HepG2 (cell line): ENCODE results near the gene APRT.

ENCODE experiments used
- E2F2 ChIP-seq: sonication (generic); formaldehyde crosslinking; IDR thresholded peaks from 2 replicates; pipeline ENCODE4 v1.4.0; 2020; ENCODE audit warnings: missing genetic modification reagents, borderline replicate concordance
- EEA1 ChIP-seq: sonication (generic); formaldehyde crosslinking; IDR thresholded peaks from 2 replicates; pipeline ENCODE4 v1.5.1; 2020; ENCODE audit warnings: mild to moderate bottlenecking, missing genetic modification reagents, borderline replicate concordance
- GTF3A ChIP-seq: sonication (generic); formaldehyde crosslinking; conservative IDR thresholded peaks from 2 replicates; pipeline ENCODE4 v1.4.0; 2020; ENCODE audit warnings: mild to moderate bottlenecking, missing genetic modification reagents
- IRF2 ChIP-seq: IDR thresholded peaks from 2 replicates; pipeline ENCODE4 v1.6.1; 2018; ENCODE audit warnings: missing genetic modification reagents, missing compliant biosample characterization
- NCOA5 ChIP-seq: sonication (generic); formaldehyde crosslinking; IDR thresholded peaks from 2 replicates; pipeline ENCODE4 v1.4.0; 2020; ENCODE audit warnings: missing genetic modification reagents
- POLR2AphosphoS5 ChIP-seq: IDR thresholded peaks from 2 replicates; pipeline ENCODE4 v1.6.1; 2012; ENCODE audit warnings: low read depth, low read length
- ZBTB3 ChIP-seq: sonication (generic); formaldehyde crosslinking; IDR thresholded peaks from 2 replicates; pipeline ENCODE4 v1.4.0; 2020; ENCODE audit warnings: low read depth, mild to moderate bottlenecking, moderate library complexity, missing genetic modification reagents, borderline replicate concordance
- ZNF839 ChIP-seq: sonication (generic); formaldehyde crosslinking; IDR thresholded peaks from 2 replicates; pipeline ENCODE4 v1.4.0; 2020; ENCODE audit warnings: missing genetic modification reagents, mild to moderate bottlenecking, borderline replicate concordance
- TF ChIP-seq, protein P1 (sequence below): sonication (generic); formaldehyde crosslinking; IDR thresholded peaks from 2 replicates; pipeline ENCODE4 v1.4.0; 2020; ENCODE audit warnings: missing genetic modification reagents

DNA sequence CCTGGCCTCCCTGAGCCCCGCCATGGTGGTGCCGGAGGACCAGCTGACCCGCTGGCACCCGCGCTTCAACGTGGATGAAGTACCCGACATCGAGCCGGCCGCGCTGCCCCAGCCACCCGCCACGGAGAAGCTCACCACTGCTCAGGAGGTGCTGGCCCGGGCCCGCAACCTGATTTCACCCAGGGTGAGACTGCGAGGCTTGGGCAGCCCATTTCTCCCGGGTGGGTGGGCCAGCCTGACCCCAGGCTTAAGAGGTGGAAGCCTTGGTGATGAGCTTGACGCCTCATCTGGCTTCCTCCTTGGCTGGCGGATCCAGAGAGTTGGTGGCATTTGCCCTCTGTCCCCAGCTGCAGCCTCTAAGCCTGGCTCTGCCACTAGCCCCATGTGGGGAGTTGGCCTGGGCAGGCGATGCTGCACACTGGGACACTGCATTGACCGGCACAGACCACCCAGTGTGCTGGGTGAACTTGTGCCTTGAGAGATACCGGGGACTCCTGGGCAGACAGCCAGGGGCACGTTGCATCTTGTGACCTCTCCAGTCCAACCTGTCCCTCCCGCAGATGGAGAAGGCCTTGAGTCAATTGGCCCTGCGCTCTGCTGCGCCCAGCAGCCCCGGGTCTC, 5.1 kb downstream of the APRT start:
- no peak for TF ChIP-seq POLR2AphosphoS5
- TF ChIP-seq EEA1 (CRISPR knock-in tag), result no peak
- no peak for TF ChIP-seq ZBTB3 (CRISPR knock-in tag)
- TF ChIP-seq, protein P1, sequence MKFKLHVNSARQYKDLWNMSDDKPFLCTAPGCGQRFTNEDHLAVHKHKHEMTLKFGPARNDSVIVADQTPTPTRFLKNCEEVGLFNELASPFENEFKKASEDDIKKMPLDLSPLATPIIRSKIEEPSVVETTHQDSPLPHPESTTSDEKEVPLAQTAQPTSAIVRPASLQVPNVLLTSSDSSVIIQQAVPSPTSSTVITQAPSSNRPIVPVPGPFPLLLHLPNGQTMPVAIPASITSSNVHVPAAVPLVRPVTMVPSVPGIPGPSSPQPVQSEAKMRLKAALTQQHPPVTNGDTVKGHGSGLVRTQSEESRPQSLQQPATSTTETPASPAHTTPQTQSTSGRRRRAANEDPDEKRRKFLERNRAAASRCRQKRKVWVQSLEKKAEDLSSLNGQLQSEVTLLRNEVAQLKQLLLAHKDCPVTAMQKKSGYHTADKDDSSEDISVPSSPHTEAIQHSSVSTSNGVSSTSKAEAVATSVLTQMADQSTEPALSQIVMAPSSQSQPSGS (CRISPR knock-in tag), result no peak
- no peak for TF ChIP-seq NCOA5 (CRISPR knock-in tag)
- no peak; the same call in 1 of the 2 replicates for TF ChIP-seq ZNF839
- TF ChIP-seq GTF3A (CRISPR knock-in tag), result no peak
- TF ChIP-seq IRF2, result no peak
- no peak for TF ChIP-seq E2F2 (CRISPR knock-in tag)
